ENCODE data around the gene COBLL1. TPM values are rescaled to one million over a fixed set of nuclear protein-coding genes. Genes with fewer than 3 reads are reported as not detected.

The COBLL1 gene
- total RNA-seq, 1 experiment from 2014 or later, result 8.0 TPM

DNA sequence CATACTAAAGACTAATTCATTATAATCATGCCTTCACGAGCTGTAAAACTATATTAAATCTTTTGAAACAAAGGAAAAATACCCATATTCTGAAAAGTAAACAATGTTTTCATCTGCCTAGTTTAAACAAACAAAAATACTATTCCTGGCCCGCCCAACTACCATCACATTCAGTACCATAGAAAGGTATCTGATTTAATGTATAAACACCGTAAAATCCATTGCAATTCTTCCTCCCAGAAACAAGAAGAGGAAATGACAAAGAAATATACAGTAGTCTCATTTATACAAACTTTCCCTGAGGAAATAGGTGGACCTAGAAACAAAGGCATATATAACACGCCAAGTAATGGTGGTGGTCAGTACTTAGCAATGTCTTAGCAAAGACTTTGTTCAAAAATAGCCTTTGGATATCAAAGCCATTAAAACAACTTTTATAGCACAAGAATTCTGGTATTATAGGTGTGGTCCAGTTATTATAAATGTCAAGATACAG, 71.2 kb downstream of the COBLL1 start:
- Histone ChIP-seq H3K4me1 (replicated peaks; ENCODE audit: insufficient read depth) (no peaks in the 10 kb centered on the region), H2AFZ (no peak overlapping the region), H3K79me2 (ENCODE audit: low read depth) (no peaks in the 10 kb centered on the region), H3K27ac (no peak overlapping the region), H3K9me3 (ENCODE audit: insufficient read depth, low read depth) (no peaks in the 10 kb centered on the region), H3K27me3 (ENCODE audit: insufficient read depth, low read depth) (no peaks in the 10 kb centered on the region), H3K4me2 (no peak overlapping the region), H3K4me3 (no peak overlapping the region), H3K36me3 (ENCODE audit: low read depth) (no peaks in the 10 kb centered on the region), H3F3A (ENCODE audit: insufficient read depth, low read depth) (no peaks in the 10 kb centered on the region), H4K20me1 (ENCODE audit: insufficient read depth) (no peaks in the 10 kb centered on the region), H3K9me2 (ENCODE audit: insufficient read depth) (no peaks in the 10 kb centered on the region)
- no peak for TF ChIP-seq EZH2 (IDR thresholded peaks at IDR 0.05; ENCODE audit: low read depth)
- TF ChIP-seq, protein P1, sequence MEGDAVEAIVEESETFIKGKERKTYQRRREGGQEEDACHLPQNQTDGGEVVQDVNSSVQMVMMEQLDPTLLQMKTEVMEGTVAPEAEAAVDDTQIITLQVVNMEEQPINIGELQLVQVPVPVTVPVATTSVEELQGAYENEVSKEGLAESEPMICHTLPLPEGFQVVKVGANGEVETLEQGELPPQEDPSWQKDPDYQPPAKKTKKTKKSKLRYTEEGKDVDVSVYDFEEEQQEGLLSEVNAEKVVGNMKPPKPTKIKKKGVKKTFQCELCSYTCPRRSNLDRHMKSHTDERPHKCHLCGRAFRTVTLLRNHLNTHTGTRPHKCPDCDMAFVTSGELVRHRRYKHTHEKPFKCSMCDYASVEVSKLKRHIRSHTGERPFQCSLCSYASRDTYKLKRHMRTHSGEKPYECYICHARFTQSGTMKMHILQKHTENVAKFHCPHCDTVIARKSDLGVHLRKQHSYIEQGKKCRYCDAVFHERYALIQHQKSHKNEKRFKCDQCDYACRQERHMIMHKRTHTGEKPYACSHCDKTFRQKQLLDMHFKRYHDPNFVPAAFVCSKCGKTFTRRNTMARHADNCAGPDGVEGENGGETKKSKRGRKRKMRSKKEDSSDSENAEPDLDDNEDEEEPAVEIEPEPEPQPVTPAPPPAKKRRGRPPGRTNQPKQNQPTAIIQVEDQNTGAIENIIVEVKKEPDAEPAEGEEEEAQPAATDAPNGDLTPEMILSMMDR (conservative IDR thresholded peaks at IDR 0.05), result no peak
- POLR2A ChIA-PET (ENCODE audit: unreplicated experiment), result no interaction called here
- intact Hi-C loops (cut with micrococcal nuclease; ENCODE audit: unreplicated experiment), result no loop called here
- no TSS peak for BruUV-seq (replicated peaks)
- no peak for DNase-seq
- CTCF ChIA-PET, result no interaction called here

GRCh38 chr2:164766954-164767320, 74.7 kb downstream of the COBLL1 start:
- no peak for DNase-seq
- no peaks in the 10 kb centered on the region for H3F3A ChIP-seq (ENCODE audit: insufficient read depth, low read depth)
- no peaks in the 10 kb centered on the region for H3K4me1 ChIP-seq (replicated peaks; ENCODE audit: insufficient read depth)
- H3K79me2 ChIP-seq (ENCODE audit: low read depth), result no peaks in the 10 kb centered on the region
- no peaks in the 10 kb centered on the region for H3K9me2 ChIP-seq (ENCODE audit: insufficient read depth)
- intact Hi-C loops (cut with micrococcal nuclease; ENCODE audit: unreplicated experiment), result no loop called here
- no TSS peak for BruUV-seq (replicated peaks)
- POLR2A ChIA-PET (ENCODE audit: unreplicated experiment), result no interaction called here
- CTCF ChIA-PET, result no interaction called here
- H3K27me3 ChIP-seq (ENCODE audit: insufficient read depth, low read depth), result no peaks in the 10 kb centered on the region
- no peak overlapping the region for H3K27ac ChIP-seq
- TF ChIP-seq, protein P1 (conservative IDR thresholded peaks at IDR 0.05), result no peak
- no peak for TF ChIP-seq EZH2 (IDR thresholded peaks at IDR 0.05; ENCODE audit: low read depth)
- no peaks in the 10 kb centered on the region for H3K36me3 ChIP-seq (ENCODE audit: low read depth)
- no peaks in the 10 kb centered on the region for H4K20me1 ChIP-seq (ENCODE audit: insufficient read depth)
- H3K9me3 ChIP-seq (ENCODE audit: insufficient read depth, low read depth), result no peaks in the 10 kb centered on the region
- H2AFZ ChIP-seq, result no peak overlapping the region
- H3K4me2 ChIP-seq, result no peak overlapping the region
- no peak overlapping the region for H3K4me3 ChIP-seq

- TF ChIP-seq, protein P1 (conservative IDR thresholded peaks at IDR 0.05), result no peak
- no peak for TF ChIP-seq EZH2 (IDR thresholded peaks at IDR 0.05; ENCODE audit: low read depth)
- ChIA-PET CTCF (no interaction called here), POLR2A (ENCODE audit: unreplicated experiment) (no interaction called here)
- intact Hi-C loops (cut with micrococcal nuclease; ENCODE audit: unreplicated experiment), result no loop called here
- H2AFZ ChIP-seq, result no peak overlapping the region
- H3K9me2 ChIP-seq (ENCODE audit: insufficient read depth), result no peaks in the 10 kb centered on the region
- DNase-seq, result no peak
- H3K27ac ChIP-seq, result no peak overlapping the region
- BruUV-seq (replicated peaks), result no TSS peak
- H3F3A ChIP-seq (ENCODE audit: insufficient read depth, low read depth), result no peaks in the 10 kb centered on the region
- no peaks in the 10 kb centered on the region for H3K36me3 ChIP-seq (ENCODE audit: low read depth)
- H3K4me3 ChIP-seq, result no peak overlapping the region
- H3K27me3 ChIP-seq (ENCODE audit: insufficient read depth, low read depth), result no peaks in the 10 kb centered on the region
- H3K79me2 ChIP-seq (ENCODE audit: low read depth), result no peaks in the 10 kb centered on the region
- H3K9me3 ChIP-seq (ENCODE audit: insufficient read depth, low read depth), result no peaks in the 10 kb centered on the region
- no peaks in the 10 kb centered on the region for H4K20me1 ChIP-seq (ENCODE audit: insufficient read depth)
- no peaks in the 10 kb centered on the region for H3K4me1 ChIP-seq (replicated peaks; ENCODE audit: insufficient read depth)
- H3K4me2 ChIP-seq, result no peak overlapping the region
Observed at GRCh38 chr2:164766216-164766953, 75.2 kb downstream of the COBLL1 start.
